ENCODE data around the gene RSPH9.

DNA sequence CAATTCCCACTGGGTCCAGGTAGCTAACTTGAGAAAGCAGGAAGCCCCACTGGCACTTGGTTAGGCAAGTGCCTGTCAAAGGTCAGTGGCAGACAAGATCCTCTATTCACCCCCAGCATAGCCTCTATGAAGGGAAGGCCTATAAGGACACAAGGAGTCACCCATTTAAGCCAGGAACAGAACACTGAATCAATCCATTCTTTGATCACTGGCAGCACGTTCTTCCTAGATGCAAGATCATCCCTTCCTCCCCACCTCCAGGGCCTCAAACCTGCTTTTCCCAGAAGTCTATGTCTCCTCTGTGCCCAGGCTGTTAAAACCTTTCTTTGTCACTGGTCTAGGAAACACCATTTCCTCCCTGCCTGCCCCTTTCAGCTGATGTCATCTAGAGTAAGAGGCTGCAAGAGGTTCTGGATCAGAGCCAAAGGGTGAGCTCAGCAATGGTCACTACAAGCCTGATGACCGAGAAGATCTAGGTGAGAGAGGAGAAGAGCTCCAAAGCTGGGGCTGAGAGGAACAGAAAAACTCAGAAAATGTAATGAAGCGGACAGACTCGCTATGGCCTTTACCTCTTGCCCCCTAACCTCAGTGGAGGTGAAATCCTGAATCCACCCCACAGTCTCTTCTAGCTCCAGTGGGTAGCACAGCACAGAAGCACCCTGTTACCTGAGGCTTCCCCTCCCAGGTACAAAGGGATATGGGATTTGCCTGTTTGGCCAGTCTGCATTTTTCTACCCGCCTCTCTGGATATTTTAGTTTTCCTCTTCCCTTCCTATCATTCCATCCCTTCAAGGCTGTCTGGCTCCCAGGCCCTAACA is 17.6 kb upstream of the RSPH9 start:
- TF ChIP-seq, protein P1, sequence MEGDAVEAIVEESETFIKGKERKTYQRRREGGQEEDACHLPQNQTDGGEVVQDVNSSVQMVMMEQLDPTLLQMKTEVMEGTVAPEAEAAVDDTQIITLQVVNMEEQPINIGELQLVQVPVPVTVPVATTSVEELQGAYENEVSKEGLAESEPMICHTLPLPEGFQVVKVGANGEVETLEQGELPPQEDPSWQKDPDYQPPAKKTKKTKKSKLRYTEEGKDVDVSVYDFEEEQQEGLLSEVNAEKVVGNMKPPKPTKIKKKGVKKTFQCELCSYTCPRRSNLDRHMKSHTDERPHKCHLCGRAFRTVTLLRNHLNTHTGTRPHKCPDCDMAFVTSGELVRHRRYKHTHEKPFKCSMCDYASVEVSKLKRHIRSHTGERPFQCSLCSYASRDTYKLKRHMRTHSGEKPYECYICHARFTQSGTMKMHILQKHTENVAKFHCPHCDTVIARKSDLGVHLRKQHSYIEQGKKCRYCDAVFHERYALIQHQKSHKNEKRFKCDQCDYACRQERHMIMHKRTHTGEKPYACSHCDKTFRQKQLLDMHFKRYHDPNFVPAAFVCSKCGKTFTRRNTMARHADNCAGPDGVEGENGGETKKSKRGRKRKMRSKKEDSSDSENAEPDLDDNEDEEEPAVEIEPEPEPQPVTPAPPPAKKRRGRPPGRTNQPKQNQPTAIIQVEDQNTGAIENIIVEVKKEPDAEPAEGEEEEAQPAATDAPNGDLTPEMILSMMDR (IDR thresholded peaks at IDR 0.05; ENCODE audit: low read depth, low read length): no peak
- TF ChIP-seq POLR2A (IDR thresholded peaks at IDR 0.05; ENCODE audit: extremely low read depth, insufficient read length): no peak
- no peak for TF ChIP-seq MYC (IDR thresholded peaks at IDR 0.05; ENCODE audit: low read depth, low read length)
